SK-N-SH treated with all-trans-retinoic acid at 6 μM for 48 hours (cell line): ENCODE measurements around the gene CADM1.

Experiments
- ATAC-seq: fragments of 200-7000 bp; cut with Tn5 transposase; 3 replicates; pipeline ENCODE4 v1.9.1; 2020; ENCODE audit warnings: mild to moderate bottlenecking, moderate library complexity
- ARNTL ChIP-seq: fragments of 450-650 bp; formaldehyde crosslinking; IDR thresholded peaks from 2 replicates; pipeline ENCODE4 v1.5.0; 2020; ENCODE audit warnings: low read depth, mild to moderate bottlenecking, moderate library complexity, borderline replicate concordance
- CSDC2 ChIP-seq: fragments of 250-450 bp; sonication (Bioruptor Pico); IDR thresholded peaks from 2 replicates; pipeline ENCODE4 v1.5.0; 2020; ENCODE audit warnings: mild to moderate bottlenecking, moderate library complexity
- ESRRG ChIP-seq: fragments of 250-450 bp; sonication (Bioruptor Pico); IDR thresholded peaks from 2 replicates; pipeline ENCODE4 v1.6.1; 2021; ENCODE audit warnings: mild to moderate bottlenecking
- GLIS3 ChIP-seq: fragments of 250-450 bp; sonication (Bioruptor Pico); IDR thresholded peaks from 2 replicates; pipeline ENCODE4 v1.5.0; 2020; ENCODE audit warnings: mild to moderate bottlenecking, moderate library complexity
- ISL1 ChIP-seq: fragments of 250-450 bp; sonication (Bioruptor Pico); IDR thresholded peaks from 2 replicates; pipeline ENCODE4 v2.1.2; 2022; ENCODE audit warnings: mild to moderate bottlenecking, moderate library complexity
- OSR1 ChIP-seq: fragments of 250-450 bp; sonication (Bioruptor Pico); IDR thresholded peaks from 2 replicates; pipeline ENCODE4 v1.8.0; 2022; ENCODE audit warnings: moderate library complexity, mild to moderate bottlenecking, inconsistent platforms
- PPARA ChIP-seq: fragments of 250-450 bp; sonication (Bioruptor Pico); IDR thresholded peaks from 2 replicates; pipeline ENCODE4 v1.5.0; 2020; ENCODE audit warnings: mild to moderate bottlenecking, borderline replicate concordance
- RARB ChIP-seq: fragments of 250-450 bp; sonication (Bioruptor Pico); IDR thresholded peaks from 2 replicates; pipeline ENCODE4 v1.8.0; 2021; ENCODE audit warnings: mild to moderate bottlenecking, moderate library complexity
- SNAI2 ChIP-seq: fragments of 250-450 bp; sonication (Bioruptor Pico); IDR thresholded peaks from 2 replicates; pipeline ENCODE4 v1.5.0; 2020; ENCODE audit warnings: mild to moderate bottlenecking, moderate library complexity
- TCF4 ChIP-seq: fragments of 250-450 bp; sonication (Bioruptor Pico); IDR thresholded peaks from 2 replicates; pipeline ENCODE4 v1.8.0; 2021; ENCODE audit warnings: mild to moderate bottlenecking, moderate library complexity, borderline replicate concordance
- TOX ChIP-seq: fragments of 250-450 bp; sonication (Bioruptor Pico); IDR thresholded peaks from 2 replicates; pipeline ENCODE4 v1.8.0; 2021; ENCODE audit warnings: mild to moderate bottlenecking, moderate library complexity, borderline replicate concordance
- ZC3H10 ChIP-seq: fragments of 250-450 bp; sonication (Bioruptor Pico); IDR thresholded peaks from 2 replicates; pipeline ENCODE4 v1.5.1; 2021; ENCODE audit warnings: mild to moderate bottlenecking, moderate library complexity
- ZFP3 ChIP-seq: fragments of 250-450 bp; sonication (Bioruptor Pico); IDR thresholded peaks from 2 replicates; pipeline ENCODE4 v1.5.0; 2020; ENCODE audit warnings: mild to moderate bottlenecking, moderate library complexity
- ZFP30 ChIP-seq: fragments of 450-650 bp; formaldehyde crosslinking; IDR thresholded peaks from 2 replicates; pipeline ENCODE4 v1.5.0; 2022; ENCODE audit warnings: mild to moderate bottlenecking, moderate library complexity
- ZNF565 ChIP-seq: fragments of 450-650 bp; formaldehyde crosslinking; conservative IDR thresholded peaks from 2 replicates; pipeline ENCODE4 v1.5.0; 2020; ENCODE audit warnings: low read depth, mild to moderate bottlenecking, moderate library complexity
- ZNF70 ChIP-seq: fragments of 450-650 bp; formaldehyde crosslinking; IDR thresholded peaks from 2 replicates; pipeline ENCODE4 v1.5.0; 2020; ENCODE audit warnings: mild to moderate bottlenecking, moderate library complexity
- ZNF8 ChIP-seq: fragments of 450-650 bp; formaldehyde crosslinking; IDR thresholded peaks from 2 replicates; pipeline ENCODE4 v1.5.0; 2020; ENCODE audit warnings: mild to moderate bottlenecking, moderate library complexity
- TF ChIP-seq, protein P1 (sequence below): fragments of 250-450 bp; sonication (Bioruptor Pico); IDR thresholded peaks from 2 replicates; pipeline ENCODE4 v1.8.0; 2020; ENCODE audit warnings: mild to moderate bottlenecking, moderate library complexity, borderline replicate concordance
- TF ChIP-seq, protein P2 (sequence below): fragments of 250-450 bp; sonication (Bioruptor Pico); IDR thresholded peaks from 2 replicates; pipeline ENCODE4 v1.8.0; 2021; ENCODE audit warnings: low read depth, mild to moderate bottlenecking, moderate library complexity, borderline replicate concordance
- TF ChIP-seq, protein P3 (sequence below): fragments of 250-450 bp; sonication (Bioruptor Pico); IDR thresholded peaks from 2 replicates; pipeline ENCODE4 v1.5.1; 2021; ENCODE audit warnings: mild to moderate bottlenecking, moderate library complexity
- TF ChIP-seq, protein P4 (sequence below): fragments of 250-450 bp; sonication (Bioruptor Pico); IDR thresholded peaks from 2 replicates; pipeline ENCODE4 v1.5.0; 2020; ENCODE audit warnings: mild to moderate bottlenecking, moderate library complexity
- TF ChIP-seq, protein P5 (sequence below): fragments of 250-450 bp; sonication (Bioruptor Pico); IDR thresholded peaks from 2 replicates; pipeline ENCODE4 v1.5.1; 2020; ENCODE audit warnings: low read depth, mild to moderate bottlenecking, moderate library complexity

CADM1 gene

DNA sequence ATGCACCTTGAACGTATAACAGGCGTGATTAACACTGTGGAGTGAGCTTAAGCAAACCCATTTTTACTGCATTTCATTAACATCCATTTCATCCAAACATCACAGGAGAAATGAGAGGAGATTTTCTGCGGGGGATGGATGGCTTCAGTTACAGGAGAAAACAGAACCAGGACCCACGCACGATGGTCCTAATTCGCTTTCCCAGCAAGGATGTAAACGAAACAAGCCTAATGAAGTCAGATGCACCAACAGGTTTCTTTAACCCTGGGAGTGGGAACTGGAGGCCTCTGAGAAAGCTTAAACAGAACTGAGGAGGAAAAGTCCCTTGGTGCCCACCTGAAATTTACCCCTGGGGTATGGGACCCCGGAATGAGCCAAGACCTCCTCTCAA is 2.7 kb downstream of the CADM1 start:
- TF ChIP-seq, protein P1, sequence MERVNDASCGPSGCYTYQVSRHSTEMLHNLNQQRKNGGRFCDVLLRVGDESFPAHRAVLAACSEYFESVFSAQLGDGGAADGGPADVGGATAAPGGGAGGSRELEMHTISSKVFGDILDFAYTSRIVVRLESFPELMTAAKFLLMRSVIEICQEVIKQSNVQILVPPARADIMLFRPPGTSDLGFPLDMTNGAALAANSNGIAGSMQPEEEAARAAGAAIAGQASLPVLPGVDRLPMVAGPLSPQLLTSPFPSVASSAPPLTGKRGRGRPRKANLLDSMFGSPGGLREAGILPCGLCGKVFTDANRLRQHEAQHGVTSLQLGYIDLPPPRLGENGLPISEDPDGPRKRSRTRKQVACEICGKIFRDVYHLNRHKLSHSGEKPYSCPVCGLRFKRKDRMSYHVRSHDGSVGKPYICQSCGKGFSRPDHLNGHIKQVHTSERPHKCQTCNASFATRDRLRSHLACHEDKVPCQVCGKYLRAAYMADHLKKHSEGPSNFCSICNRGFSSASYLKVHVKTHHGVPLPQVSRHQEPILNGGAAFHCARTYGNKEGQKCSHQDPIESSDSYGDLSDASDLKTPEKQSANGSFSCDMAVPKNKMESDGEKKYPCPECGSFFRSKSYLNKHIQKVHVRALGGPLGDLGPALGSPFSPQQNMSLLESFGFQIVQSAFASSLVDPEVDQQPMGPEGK (CRISPR knock-in tag): no peak
- TF ChIP-seq ZNF8 (no peak), ZFP30 (CRISPR knock-in tag) (no peak), ZFP3 (CRISPR knock-in tag) (no peak), GLIS3 (CRISPR knock-in tag) (no peak), SNAI2 (CRISPR knock-in tag) (no peak), TOX (CRISPR knock-in tag) (no peak)
- TF ChIP-seq, protein P2, sequence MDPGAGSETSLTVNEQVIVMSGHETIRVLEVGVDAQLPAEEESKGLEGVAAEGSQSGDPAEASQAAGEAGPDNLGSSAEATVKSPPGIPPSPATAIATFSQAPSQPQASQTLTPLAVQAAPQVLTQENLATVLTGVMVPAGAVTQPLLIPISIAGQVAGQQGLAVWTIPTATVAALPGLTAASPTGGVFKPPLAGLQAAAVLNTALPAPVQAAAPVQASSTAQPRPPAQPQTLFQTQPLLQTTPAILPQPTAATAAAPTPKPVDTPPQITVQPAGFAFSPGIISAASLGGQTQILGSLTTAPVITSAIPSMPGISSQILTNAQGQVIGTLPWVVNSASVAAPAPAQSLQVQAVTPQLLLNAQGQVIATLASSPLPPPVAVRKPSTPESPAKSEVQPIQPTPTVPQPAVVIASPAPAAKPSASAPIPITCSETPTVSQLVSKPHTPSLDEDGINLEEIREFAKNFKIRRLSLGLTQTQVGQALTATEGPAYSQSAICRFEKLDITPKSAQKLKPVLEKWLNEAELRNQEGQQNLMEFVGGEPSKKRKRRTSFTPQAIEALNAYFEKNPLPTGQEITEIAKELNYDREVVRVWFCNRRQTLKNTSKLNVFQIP (CRISPR knock-in tag): no peak
- ATAC-seq: no peak

DNA sequence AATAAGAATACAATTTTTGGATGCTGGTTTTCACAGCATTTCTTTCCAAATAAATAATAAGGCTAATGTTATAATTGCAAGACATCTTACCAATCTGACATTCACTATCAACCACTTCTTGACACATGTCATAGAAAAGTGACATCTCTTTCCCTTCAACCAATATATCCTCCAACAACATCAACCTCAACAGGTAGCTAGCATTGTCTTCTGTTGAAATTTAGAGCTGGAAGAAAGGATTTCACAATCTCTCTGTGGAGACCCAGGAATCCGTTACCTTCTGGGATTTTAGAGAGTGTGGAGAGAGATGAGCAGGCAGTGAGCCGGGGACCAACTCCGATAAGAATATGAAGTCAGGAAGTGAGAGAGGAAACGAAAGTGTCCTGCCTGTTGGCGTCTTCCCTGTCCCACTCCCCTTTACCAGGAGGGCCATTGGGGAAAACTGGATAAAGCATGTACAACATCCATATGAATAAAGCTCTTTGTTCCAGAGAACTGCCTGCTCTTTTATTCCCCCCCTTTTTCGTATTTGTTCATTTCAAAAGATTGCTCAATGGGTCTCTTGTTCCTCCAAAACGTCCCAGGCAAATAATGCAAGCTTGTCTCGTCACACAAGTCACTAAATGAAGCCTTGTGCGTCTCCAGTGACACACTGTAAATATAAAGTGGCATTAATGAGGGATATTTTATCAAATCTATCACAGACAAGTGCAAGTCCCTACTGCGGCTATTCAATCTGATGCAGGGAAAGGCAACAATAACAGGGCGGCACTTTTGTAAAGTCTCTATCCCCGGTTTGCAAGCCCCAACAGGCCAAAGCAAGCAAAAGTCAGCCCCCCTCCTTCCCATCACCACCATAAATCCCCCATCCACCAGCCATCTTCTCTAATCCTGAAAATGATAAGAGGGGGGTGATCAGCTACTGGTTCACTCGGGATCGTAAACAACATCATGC is 3.4 kb downstream of the CADM1 start:
- TF ChIP-seq PPARA (no peak), SNAI2 (CRISPR knock-in tag) (no peak), ARNTL (no peak), ZNF565 (no peak), ZC3H10 (CRISPR knock-in tag) (no peak), TCF4 (CRISPR knock-in tag) (no peak), ZFP30 (CRISPR knock-in tag) (no peak), ISL1 (CRISPR knock-in tag) (no peak), CSDC2 (CRISPR knock-in tag) (no peak), ZFP3 (CRISPR knock-in tag) (no peak), OSR1 (CRISPR knock-in tag) (no peak), ESRRG (CRISPR knock-in tag) (no peak), ZNF70 (no peak), RARB (no peak)
- TF ChIP-seq, protein P3, sequence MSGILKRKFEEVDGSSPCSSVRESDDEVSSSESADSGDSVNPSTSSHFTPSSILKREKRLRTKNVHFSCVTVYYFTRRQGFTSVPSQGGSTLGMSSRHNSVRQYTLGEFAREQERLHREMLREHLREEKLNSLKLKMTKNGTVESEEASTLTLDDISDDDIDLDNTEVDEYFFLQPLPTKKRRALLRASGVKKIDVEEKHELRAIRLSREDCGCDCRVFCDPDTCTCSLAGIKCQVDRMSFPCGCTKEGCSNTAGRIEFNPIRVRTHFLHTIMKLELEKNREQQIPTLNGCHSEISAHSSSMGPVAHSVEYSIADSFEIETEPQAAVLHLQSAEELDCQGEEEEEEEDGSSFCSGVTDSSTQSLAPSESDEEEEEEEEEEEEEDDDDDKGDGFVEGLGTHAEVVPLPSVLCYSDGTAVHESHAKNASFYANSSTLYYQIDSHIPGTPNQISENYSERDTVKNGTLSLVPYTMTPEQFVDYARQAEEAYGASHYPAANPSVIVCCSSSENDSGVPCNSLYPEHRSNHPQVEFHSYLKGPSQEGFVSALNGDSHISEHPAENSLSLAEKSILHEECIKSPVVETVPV (CRISPR knock-in tag): no peak
- TF ChIP-seq, protein P1 (CRISPR knock-in tag): no peak
- TF ChIP-seq, protein P4, sequence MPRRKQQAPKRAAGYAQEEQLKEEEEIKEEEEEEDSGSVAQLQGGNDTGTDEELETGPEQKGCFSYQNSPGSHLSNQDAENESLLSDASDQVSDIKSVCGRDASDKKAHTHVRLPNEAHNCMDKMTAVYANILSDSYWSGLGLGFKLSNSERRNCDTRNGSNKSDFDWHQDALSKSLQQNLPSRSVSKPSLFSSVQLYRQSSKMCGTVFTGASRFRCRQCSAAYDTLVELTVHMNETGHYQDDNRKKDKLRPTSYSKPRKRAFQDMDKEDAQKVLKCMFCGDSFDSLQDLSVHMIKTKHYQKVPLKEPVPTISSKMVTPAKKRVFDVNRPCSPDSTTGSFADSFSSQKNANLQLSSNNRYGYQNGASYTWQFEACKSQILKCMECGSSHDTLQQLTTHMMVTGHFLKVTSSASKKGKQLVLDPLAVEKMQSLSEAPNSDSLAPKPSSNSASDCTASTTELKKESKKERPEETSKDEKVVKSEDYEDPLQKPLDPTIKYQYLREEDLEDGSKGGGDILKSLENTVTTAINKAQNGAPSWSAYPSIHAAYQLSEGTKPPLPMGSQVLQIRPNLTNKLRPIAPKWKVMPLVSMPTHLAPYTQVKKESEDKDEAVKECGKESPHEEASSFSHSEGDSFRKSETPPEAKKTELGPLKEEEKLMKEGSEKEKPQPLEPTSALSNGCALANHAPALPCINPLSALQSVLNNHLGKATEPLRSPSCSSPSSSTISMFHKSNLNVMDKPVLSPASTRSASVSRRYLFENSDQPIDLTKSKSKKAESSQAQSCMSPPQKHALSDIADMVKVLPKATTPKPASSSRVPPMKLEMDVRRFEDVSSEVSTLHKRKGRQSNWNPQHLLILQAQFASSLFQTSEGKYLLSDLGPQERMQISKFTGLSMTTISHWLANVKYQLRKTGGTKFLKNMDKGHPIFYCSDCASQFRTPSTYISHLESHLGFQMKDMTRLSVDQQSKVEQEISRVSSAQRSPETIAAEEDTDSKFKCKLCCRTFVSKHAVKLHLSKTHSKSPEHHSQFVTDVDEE (CRISPR knock-in tag): no peak
- TF ChIP-seq, protein P5, sequence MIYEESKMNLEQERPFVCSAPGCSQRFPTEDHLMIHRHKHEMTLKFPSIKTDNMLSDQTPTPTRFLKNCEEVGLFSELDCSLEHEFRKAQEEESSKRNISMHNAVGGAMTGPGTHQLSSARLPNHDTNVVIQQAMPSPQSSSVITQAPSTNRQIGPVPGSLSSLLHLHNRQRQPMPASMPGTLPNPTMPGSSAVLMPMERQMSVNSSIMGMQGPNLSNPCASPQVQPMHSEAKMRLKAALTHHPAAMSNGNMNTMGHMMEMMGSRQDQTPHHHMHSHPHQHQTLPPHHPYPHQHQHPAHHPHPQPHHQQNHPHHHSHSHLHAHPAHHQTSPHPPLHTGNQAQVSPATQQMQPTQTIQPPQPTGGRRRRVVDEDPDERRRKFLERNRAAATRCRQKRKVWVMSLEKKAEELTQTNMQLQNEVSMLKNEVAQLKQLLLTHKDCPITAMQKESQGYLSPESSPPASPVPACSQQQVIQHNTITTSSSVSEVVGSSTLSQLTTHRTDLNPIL (CRISPR knock-in tag): no peak
- TF ChIP-seq, protein P2 (CRISPR knock-in tag): no peak
- no peak for ATAC-seq
